HG03558 (cell line): Measurements from ENCODE around the gene STMN3.
"Not testable (repeated sequence)": the region's sequence is repeated elsewhere in the genome, so short reads cannot be mapped to it uniquely, and the experiment has no call there.

Experiments used
- ATAC-seq: cut with Tn5 transposase; IDR thresholded peaks from one replicate; pipeline ENCODE4 v1.9.1; 2021; ENCODE audit warnings: moderate number of reproducible peaks; ENCODE audit not compliant: unreplicated experiment; ENCODE audit errors: extremely low read depth

Gene STMN3

DNA sequence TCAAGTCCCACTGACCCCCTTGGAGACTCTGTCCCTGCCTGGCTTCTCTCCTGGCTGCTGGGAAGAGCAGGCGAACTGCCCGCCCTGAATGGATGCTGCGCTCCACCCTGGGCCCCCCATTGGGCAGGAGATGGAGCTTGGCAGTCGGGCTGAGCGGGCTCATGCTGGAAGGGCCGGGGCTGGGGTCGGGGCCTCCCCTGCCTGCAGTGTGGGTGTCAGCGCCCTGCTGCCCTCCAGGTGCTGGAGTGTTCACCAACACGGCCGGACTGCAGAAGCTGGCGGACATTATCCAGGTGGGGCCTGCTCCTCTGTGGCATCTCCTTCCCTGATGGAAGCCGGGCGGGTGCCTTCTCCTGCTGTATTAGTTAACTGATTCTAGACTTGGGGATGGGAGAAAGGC lies 27.2 kb upstream of the STMN3 start:
- no peak for ATAC-seq

DNA sequence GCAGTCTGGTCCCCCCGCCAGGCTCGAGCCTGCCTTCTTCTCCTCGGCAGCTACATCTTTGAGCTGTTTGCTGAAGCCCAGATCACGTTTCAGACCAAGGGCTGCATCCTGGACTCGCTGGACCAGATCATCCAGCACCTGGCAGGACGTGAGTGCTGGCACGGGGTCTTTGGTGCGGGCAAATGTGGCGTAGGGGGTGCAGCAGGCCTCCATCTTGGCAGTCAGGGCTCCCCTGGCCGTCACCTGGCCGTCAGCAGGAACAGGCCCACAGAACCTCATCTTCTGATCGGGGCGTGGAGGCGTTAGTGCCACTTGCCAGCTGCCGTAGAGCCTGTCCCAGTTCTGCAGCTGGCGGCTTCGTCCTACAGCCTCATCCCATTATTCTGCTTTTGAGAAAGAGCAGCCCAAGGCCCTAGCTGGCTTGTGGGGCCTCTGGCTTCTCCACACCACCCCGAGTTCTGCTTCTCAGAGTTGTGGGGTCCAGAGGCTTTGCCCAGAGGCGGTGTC lies 26.6 kb upstream of the STMN3 start:
- ATAC-seq: no peak

DNA sequence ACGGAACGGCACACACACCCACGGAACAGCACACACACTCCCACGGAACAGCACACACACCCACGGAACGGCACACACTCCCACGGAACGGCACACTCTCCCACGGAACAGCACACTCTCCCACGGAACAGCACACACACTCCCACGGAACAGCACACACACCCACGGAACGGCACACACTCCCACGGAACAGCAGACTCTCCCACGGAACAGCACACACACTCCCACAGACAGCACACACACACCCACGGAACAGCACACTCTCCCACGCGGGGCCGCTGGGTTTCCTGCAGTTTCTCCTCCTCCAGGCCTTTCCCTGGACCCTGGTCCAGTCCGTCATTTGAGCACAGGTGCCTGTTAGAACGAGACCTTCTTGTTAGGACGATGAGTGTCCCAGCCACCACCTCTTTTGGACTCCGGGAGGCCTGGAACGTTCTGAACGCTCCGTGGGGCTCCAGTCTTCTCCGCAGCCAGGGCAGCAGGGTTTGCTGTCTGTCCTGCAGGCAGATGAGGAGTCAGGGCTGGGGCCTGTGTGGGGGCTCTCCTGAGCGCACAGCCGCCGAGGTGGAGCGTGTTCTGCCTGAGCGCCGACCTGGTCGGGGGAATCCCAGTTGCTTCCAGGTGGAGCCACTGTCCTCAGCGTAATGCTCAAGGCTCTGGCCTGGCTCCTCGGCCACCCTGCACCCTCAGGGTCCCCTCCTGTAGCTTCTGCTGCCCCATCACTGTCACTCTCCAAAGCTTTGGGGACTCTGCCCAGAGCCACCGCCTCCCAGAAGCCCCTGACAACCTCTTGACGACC lies 25.6 kb upstream of the STMN3 start:
- ATAC-seq: no peak

DNA sequence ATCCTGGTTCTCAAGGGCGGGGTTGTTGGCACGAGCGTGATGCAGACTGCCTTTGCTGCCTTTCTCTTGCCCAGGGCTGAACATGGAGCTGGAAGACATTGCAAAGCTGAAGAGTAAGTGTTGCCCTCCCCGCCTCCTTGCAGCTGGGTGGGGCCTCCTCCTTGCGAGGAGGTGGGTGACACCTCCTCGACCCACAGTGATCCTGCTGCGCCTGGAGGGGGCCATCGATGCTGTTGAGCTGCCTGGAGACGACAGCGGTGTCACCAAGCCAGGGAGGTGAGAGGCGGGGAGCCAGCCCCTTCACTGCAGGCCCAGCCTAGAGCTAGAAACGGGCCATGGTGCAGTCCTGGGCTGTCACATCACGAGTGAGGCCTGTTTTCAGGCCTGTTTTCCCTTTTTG lies 24.8 kb upstream of the STMN3 start:
- no peak for ATAC-seq

DNA sequence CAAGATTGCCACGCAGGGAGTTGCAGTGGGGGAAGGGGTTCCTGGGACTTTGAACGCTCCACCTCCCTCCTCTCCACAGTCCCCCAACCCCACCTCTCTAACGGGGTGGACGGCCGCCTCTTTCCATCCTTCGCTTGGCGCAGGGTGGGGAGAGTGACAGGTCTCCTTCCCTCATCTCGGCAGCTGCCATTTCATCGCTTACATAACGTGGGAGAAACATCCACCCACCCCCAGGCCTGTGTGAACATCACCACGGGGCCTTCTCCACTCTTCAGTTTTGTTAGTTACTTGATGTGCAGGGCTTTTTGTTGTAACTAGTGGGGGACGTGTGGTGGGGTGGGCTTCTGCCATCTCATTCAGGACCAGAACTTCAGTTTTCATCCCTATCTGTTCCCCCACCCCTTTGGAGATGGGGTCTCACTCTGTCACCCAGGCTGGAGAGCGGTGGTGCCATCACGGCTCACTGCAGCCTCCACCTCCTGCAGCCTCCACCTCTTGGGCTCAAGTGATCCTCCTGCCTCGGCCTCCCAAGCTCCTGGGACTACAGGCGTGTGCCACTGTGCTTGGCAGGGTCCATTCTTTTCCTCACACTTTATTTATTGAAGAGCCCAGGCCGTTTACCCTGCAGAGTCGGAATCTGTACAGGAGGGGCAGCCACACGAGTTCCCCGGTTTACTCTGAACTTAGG lies 22.6 kb upstream of the STMN3 start:
- ATAC-seq: no peak

DNA sequence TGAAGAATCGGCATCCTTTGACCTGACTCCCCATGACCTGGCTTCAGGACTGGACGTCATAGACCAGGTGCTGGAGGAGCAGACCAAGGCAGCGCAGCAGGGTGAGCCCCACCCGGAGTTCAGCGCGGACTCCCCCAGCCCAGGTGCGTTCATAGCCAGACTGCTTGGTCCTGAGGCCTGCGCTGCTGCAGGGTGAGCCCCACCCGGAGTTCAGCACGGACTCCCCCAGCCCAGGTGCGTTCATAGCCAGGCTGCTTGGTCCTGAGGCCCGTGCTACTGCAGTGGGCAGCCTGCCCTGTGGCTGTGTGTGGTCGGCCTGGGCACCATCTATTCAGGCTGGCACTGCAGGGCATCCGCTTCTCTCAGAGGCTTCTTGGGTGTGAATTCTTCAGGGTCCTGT lies 20.7 kb upstream of the STMN3 start:
- ATAC-seq: no peak

DNA sequence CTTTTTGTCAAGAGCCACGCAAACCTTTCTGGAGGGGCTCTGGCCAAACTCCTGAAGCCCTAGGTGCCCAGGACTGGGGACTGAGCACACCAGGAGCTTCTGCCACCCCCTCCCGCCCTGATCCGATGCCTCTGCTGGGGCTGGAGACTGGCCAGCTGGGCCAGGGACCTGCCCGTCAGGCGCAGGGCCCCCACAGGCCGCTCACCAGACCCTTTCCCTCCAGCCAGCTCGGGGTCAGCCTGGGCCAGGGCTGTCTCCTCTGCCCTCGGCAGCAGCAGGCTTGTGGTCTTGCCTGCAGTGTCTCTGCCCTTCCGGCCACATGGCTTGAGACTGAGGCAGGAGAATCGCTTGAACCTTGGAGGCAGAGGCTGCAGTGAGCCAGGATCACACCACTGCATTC lies 19.4 kb upstream of the STMN3 start:
- ATAC-seq: no peak

DNA sequence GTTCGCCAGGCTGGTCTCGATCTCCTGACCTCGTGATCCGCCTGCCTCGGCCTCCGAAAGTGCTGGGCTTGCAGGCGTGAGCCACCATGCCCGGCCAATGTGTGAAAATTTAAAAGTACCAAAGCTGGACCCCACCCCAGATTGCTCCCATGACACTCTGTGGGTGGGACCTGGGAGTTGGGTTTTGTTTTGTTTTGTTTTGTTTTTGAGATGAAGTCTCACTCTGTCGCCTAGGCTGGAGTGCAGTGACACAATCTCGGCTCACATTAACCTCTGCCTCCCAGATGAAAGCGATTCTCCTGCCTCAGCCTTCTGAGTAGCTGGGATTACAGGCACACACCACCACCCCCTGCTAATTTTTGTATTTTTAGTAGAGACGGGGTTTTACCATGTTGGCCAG lies 18.5 kb upstream of the STMN3 start:
- ATAC-seq: not testable (repeated sequence)

DNA sequence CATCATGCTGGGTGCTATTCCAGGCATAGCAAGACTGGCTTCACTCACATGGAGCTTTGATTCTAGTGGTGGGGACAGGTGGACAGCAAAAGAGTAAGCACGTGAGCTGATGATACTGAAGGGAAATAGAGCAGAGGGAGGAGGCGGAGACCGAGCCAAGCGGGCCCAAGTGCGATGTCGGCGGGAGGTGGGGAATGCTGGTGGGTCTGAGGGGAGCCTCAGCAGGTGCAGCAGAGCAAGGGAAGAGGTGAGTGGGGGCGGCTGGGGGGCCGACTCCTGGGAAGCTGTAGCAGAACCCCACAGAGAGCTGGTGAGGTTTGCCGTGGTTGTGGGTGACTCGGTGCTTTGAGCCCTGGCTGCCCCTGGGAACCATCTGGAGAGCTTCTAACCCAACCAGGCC lies 15.1 kb upstream of the STMN3 start:
- no peak for ATAC-seq

DNA sequence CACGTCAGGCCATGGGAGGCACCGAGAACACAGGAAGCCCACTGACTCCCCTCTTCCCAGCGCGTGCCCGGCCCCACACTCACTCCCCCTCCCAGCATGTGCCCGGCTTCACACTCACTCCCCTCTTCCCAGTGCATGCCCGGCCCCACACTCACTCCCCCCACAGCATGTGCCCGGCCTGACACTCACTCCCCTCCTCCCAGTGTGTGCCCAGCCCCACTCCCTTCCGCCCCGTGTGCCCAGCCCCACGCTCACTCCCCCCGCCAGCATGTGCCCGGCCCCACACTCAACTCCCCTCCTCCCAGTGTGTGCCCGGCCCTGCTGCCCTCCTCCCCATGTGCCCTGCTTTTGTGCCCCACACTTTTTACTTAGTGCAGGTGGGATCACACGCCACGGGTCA lies 14.6 kb upstream of the STMN3 start:
- ATAC-seq: no peak

DNA sequence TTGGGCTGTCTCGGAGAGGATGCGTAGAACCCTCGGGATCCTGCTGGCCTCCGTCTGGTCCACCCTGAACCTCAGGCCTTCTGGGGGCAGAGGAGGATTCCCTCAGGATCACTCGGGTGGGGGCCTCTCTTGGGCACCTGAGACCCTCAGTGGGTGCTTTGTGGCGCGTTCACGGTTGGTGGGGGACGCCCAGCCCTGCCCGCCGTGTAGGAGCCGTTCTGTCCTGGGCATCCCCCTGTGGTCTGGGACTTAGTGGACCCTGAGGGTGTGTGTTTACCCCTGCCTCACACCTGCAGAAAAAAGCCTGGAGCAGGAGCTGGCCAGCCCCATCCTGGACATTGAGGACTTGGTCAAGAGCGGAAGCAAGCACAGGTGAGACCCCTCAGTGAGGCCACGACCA lies 12.5 kb upstream of the STMN3 start:
- ATAC-seq: no peak

DNA sequence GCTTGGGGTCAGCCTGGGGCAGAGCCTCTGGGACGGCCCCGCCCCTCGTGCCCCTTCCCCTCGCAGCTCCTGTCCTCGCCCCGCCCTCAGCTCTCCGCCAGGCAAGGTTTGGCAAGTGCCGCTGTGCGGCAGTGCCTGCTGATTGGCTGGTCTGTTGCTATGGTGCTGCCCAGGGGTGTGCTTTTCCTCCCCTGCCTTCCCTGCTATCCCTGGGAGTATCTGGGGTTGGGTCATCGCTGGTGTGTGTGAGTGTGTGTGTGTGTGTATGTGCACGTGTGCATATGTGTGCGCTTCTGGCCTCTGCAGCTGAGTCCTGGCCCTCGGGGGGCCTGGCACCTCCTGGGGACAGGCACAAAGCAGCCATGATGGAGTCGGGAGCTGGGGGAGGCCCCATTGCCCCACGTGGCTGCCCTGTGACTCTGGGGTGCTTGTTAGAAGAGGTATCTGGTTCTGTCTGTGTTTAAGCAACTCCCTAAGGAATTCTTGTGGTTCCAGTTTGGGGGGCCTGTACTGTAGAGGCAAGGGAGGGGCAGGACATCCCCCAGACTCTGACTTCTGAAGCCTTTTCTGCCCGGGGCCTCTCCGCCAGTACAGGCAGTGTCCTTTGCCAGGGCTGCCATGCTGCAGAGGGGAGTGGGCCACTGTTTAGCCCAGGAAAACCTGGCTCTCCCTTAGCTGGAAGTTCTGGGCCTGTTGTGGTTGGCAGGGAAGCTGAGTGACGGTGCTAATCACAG lies 11.8 kb upstream of the STMN3 start:
- no peak for ATAC-seq

DNA sequence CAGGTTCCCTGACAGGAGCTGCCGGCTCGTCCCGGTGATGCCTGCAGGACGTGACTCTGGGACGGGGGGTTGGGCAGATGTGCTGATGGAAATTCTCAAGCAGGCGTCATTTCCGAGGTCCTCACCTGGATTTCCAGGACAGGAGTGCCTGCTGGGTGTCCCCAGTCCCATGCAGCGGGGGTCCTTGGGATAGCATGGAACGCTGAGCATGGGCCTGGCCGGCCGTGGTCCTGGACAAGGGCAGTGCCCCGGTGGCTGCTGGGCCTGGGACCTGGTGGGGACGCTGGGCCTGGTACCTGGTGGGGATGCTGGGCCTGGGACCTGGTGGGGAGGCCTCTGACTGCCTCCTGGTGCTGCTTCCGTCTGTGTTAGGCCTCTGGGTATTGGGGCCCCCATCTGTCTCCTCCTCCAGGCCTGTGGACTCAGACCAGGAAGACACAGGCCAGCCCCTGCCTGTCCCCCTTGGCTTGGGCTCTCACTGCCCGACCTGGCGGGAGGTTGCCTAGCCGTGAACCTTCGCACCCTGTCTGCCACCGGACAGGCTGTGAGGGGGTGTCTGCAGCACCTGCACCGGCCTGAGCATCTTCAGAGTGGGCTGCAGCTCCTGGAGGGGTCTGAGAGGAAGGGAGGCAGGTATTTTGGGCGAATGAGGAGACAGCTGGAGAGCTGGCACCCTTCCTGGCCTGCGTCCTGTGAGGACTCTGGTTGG lies 11.1 kb upstream of the STMN3 start:
- ATAC-seq: no peak

DNA sequence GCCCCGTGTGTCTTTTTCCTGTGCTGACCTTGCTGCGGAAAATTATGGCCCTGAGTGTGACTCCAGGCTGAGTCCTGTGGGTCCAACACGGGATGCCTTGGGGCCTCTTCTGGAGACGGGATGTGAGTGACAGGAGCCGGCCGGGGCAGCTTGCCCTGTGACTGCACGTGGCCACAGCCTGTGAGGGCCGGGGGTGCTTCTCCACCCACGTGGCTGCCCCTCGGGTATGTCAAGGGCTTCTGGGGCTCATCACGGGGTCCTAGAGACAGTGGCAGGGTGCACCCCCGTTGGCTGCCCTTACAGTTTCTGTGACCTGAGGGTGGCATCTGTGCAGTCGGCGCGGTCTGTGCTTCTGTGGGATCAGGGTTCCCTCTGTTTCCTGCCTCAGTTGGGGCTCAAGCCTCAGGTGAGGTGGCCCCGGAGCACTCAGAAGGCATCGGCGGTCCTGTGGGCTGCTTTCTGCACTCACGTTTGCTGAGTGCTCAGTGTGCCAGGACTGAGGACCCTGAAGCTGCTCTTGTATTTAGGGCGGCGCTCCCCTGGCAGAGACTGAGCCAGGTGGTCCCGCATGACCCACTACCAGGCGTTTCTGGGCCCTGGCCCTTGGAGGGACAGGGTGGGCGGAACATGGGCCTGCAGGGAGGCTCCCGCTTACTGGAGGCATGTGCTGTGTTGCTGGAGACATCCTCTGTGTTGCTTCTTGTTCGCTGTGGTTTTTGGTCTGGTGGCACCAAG lies 10.3 kb upstream of the STMN3 start:
- ATAC-seq: no peak

DNA sequence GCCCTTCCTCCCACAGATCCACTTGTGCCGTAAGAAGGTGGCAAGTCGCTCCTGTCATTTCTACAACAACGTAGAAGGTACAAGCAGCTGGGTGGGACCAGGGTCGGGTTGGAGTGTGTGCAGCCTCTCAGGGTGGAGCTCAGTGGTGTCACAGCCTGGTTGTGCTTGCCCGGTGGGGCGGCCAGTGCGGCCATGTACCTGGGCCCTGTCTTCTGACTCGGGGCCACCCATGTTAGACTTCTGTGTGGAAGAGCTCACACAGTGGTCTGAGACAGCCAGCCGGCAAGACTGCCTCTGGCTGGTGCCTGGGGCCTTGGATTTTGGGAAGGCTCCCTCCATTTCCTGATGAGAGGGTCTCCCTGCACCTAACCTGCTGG lies 9.6 kb upstream of the STMN3 start:
- ATAC-seq: no peak

DNA sequence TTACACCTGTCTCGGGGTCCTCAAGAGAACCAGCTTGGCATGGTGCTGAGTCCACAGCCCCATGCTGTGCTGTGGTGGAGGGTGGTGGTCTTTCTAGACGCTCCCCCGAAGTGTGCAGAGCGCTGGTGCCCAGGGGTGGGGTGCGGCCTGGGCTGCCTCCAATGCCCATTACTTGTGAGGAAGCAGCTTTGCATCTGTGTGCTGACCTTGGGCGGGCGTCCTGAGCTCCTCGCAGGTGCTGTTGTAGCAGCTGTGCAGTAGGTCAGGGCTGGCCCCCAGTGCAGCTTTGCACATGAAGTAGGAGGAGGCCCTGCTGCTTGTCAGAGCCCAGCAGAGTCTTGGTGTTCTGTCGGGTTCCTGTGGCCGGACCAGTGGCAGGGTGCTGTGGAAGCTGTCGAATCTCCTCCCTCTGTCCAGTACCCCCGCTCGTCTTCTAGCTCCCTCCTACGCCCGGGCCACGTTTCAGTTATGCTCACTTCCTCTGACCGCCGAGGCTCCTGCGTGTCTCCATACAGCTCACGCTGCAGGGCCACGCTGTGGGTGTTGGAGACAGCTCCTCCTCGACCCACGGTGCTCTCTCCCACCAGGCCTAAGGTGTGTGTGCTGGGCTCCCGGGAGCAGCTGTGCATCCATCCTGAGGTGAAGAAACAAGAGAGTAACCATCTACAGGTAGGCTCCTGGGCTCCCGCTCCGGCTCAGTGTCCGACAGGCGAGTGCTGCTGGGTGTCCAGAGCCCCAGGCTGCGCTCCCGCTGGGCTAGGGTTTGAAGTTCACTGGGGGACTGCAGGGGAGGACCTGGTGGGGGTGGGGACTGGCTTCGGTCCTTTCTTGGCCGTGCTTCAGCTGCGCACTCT lies 9.0 kb upstream of the STMN3 start:
- ATAC-seq: no peak

DNA sequence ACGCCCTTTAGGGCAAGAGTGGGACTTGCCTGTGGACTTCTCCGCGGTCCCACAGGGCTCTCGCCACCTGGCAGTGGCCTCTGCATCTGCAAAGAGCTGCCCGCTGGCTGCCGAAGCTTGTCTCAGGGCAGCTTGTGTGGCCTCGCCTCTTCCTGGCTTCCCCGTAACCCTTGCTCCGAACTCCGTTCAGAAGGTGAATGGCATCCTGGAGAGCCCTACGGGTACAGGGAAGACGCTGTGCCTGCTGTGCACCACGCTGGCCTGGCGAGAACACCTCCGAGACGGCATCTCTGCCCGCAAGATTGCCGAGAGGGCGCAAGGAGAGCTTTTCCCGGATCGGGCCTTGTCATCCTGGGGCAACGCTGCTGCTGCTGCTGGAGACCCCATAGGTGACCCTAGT lies 7.9 kb upstream of the STMN3 start:
- no peak for ATAC-seq

DNA sequence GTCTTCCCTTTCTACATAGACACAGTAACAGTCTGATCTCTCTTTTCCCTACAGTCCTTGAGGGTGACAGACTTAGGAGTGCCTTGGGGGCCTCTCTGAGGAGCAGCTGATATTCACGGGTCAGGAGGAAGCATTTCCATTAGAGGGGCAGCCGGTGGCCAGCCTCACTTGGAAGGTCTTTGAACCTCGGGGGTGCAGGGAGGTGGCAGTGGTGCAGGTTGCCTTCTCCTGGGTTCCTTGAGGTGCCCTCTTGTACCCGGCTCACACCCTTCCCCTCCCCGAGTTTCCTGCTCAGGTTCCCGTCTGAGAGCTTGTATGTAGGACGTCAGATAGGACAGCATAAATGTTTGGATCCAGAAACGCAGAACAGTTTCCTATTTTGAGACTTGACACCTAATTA lies 7.4 kb upstream of the STMN3 start:
- ATAC-seq: no peak

DNA sequence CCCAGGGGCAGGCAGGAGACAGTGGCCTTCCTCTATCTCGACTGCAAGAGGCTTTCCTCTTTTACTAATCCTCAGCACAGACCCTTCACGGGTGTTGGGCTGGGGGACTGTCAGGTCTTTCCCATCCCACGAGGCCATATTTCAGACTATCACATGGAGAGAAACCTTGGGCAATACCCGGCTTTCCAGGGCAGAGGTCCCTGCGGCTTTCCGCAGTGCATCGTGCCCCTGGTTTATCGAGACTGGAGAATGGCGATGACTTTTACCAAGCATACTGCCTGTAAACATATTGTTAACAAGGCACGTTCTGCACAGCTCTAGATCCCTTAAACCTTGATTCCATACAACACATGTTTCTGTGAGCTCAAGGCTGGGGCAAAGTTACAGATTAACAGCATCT lies 7.0 kb upstream of the STMN3 start:
- not testable (repeated sequence) for ATAC-seq
